Glutamatergic neuron (in vitro differentiated cells): ENCODE data around the gene ZBTB6. TPM values are rescaled to one million over a fixed set of nuclear protein-coding genes. Genes with fewer than 3 reads are reported as not detected.
A peak's percentile ranks its signal among the peaks of the same experiment; 100 is the strongest.

Source experiments
- DNase-seq: peaks from one replicate; pipeline ENCODE4 v3.0.0; 2022
- H3K27ac Mint-ChIP-seq: one replicate; pipeline ENCODE4 v1.8.0; 2020; ENCODE audit warnings: mild to moderate bottlenecking, mixed read lengths, inconsistent platforms; ENCODE audit not compliant: unreplicated experiment
- H3K27me3 Mint-ChIP-seq: one replicate; pipeline ENCODE4 v1.8.0; 2020; ENCODE audit warnings: mild to moderate bottlenecking, moderate library complexity, mixed read lengths, inconsistent platforms; ENCODE audit not compliant: unreplicated experiment
- H3K36me3 Mint-ChIP-seq: one replicate; pipeline ENCODE4 v1.8.0; 2020; ENCODE audit warnings: mild to moderate bottlenecking, mixed read lengths, inconsistent platforms; ENCODE audit not compliant: unreplicated experiment
- H3K4me1 Mint-ChIP-seq: one replicate; pipeline ENCODE4 v1.8.0; 2020; ENCODE audit warnings: mild to moderate bottlenecking, low read depth, mixed read lengths, inconsistent platforms; ENCODE audit not compliant: unreplicated experiment
- H3K4me3 Mint-ChIP-seq: one replicate; pipeline ENCODE4 v1.8.0; 2020; ENCODE audit warnings: mild to moderate bottlenecking, mixed read lengths, inconsistent platforms; ENCODE audit not compliant: unreplicated experiment
- H3K9me3 Mint-ChIP-seq: one replicate; pipeline ENCODE4 v1.8.0; 2020; ENCODE audit warnings: mild to moderate bottlenecking, moderate library complexity, mixed read lengths, inconsistent platforms; ENCODE audit not compliant: unreplicated experiment
- CTCF ChIP-seq: fragments of 200-600 bp; sonication (generic); IDR thresholded peaks from one replicate; pipeline ENCODE4 v1.5.0; 2021; ENCODE audit not compliant: partially characterized antibody, unreplicated experiment
- total RNA-seq: library from RNA; stranded (reverse); fragmentation: NEBNext Ultra II Directional; extraction: Animal tissue kit (Norgen Biotek cat#: 25700); gene quantifications from one replicate; pipeline ENCODE4 v1.2.1, GENCODE V29; 2021; ENCODE audit not compliant: unreplicated experiment

ZBTB6 gene
- total RNA-seq, 1 donor from 2014 or later, result 10.2 TPM

- Mint-ChIP-seq H3K4me1 (peaks cover 6% of the 10 kb centered on the region), H3K4me3 (peak overlapping the region; percentile 95), H3K9me3 (peaks cover 9% of the 10 kb centered on the region), H3K27ac (peak overlapping the region; percentile 90), H3K36me3 (no peaks in the 10 kb centered on the region), H3K27me3 (peaks cover 6% of the 10 kb centered on the region)
- no peak for TF ChIP-seq CTCF
- DNase-seq, result peak; percentile 64
Observed at GRCh38 chr9:122904466-122904822, 8.7 kb downstream of the ZBTB6 start.

GRCh38 chr9:122900791-122901190 lies 12.3 kb downstream of the ZBTB6 start:
- peak overlapping the region; percentile 20 for H3K4me3 Mint-ChIP-seq

GRCh38 chr9:122897969-122898368 lies 15.2 kb downstream of the ZBTB6 start:
- no peak overlapping the region for H3K27ac Mint-ChIP-seq
- no peak overlapping the region for H3K4me3 Mint-ChIP-seq
- peaks cover 10% of the 10 kb centered on the region for H3K4me1 Mint-ChIP-seq
- no peaks in the 10 kb centered on the region for H3K36me3 Mint-ChIP-seq
- no peaks in the 10 kb centered on the region for H3K27me3 Mint-ChIP-seq
- no peak for TF ChIP-seq CTCF
- no peak for DNase-seq
- H3K9me3 Mint-ChIP-seq, result no peaks in the 10 kb centered on the region

More at GRCh38 chr9:122900791-122901190, 12.3 kb downstream of the ZBTB6 start:
- no peak for TF ChIP-seq CTCF
- no peak overlapping the region for H3K27ac Mint-ChIP-seq
- H3K36me3 Mint-ChIP-seq, result no peaks in the 10 kb centered on the region
- no peak for DNase-seq
- peaks cover 6% of the 10 kb centered on the region for H3K27me3 Mint-ChIP-seq
- peaks cover 9% of the 10 kb centered on the region for H3K9me3 Mint-ChIP-seq
- peaks cover 10% of the 10 kb centered on the region for H3K4me1 Mint-ChIP-seq

GRCh38 chr9:122888480-122888879 lies 24.6 kb downstream of the ZBTB6 start:
- H3K4me1 Mint-ChIP-seq, result no peaks in the 10 kb centered on the region
- no peak overlapping the region for H3K27ac Mint-ChIP-seq
- H3K9me3 Mint-ChIP-seq, result no peaks in the 10 kb centered on the region
- no peaks in the 10 kb centered on the region for H3K36me3 Mint-ChIP-seq
- no peak for DNase-seq
- H3K27me3 Mint-ChIP-seq, result no peaks in the 10 kb centered on the region
- no peak for TF ChIP-seq CTCF
- no peak overlapping the region for H3K4me3 Mint-ChIP-seq

- Mint-ChIP-seq H3K36me3 (no peaks in the 10 kb centered on the region), H3K4me3 (no peak overlapping the region)
Observed at GRCh38 chr9:122883125-122883524, 30.0 kb downstream of the ZBTB6 start.

More at GRCh38 chr9:122883125-122883524, 30.0 kb downstream of the ZBTB6 start:
- no peak for DNase-seq
- no peaks in the 10 kb centered on the region for H3K9me3 Mint-ChIP-seq
- H3K27ac Mint-ChIP-seq, result no peak overlapping the region
- no peaks in the 10 kb centered on the region for H3K4me1 Mint-ChIP-seq
- TF ChIP-seq CTCF, result no peak
- H3K27me3 Mint-ChIP-seq, result no peaks in the 10 kb centered on the region
